Osteoblast (primary cell): ENCODE results near the gene AGMO. TPM values are rescaled to one million over a fixed set of nuclear protein-coding genes. Genes with fewer than 3 reads are reported as not detected.
A peak's percentile ranks its signal among the peaks of the same experiment; 100 is the strongest.

Experiments used
- DNase-seq: peaks from one replicate; pipeline ENCODE4 v3.0.0; 2011; ENCODE audit warnings: low spot score, mixed read lengths; ENCODE audit not compliant: insufficient read length; ENCODE audit errors: missing footprints
- H2AFZ ChIP-seq: 2 replicates; pipeline ENCODE4 v1.6.0; 2011; ENCODE audit warnings: mild to moderate bottlenecking, low read length
- H3K27ac ChIP-seq: 2 replicates; pipeline ENCODE4 v1.5.1; 2011; ENCODE audit warnings: mild to moderate bottlenecking, low read depth, low read length, moderate library complexity
- H3K27me3 ChIP-seq: 2 replicates; pipeline ENCODE4 v1.6.0; 2012; ENCODE audit warnings: mild to moderate bottlenecking, control low read depth, inconsistent platforms, low read length, moderate library complexity; ENCODE audit not compliant: insufficient read depth
- H3K36me3 ChIP-seq: 2 replicates; pipeline ENCODE4 v1.5.1; 2011; ENCODE audit warnings: mild to moderate bottlenecking, low read length, control low read depth, moderate library complexity; ENCODE audit not compliant: insufficient read depth
- H3K4me1 ChIP-seq: 2 replicates; pipeline ENCODE4 v1.5.1; 2011; ENCODE audit warnings: mild to moderate bottlenecking, low read length, control low read depth, moderate library complexity; ENCODE audit not compliant: insufficient read depth
- H3K4me2 ChIP-seq: 2 replicates; pipeline ENCODE4 v1.6.0; 2011; ENCODE audit warnings: mild to moderate bottlenecking, low read length; ENCODE audit not compliant: insufficient read depth
- H3K4me3 ChIP-seq: fragments of 200-600 bp; sonication (generic); 3 replicates; pipeline ENCODE4 v1.5.1; 2012; ENCODE audit warnings: mild to moderate bottlenecking, low read length, inconsistent platforms; ENCODE audit not compliant: insufficient read depth
- H3K79me2 ChIP-seq: 2 replicates; pipeline ENCODE4 v1.6.0; 2012; ENCODE audit warnings: mild to moderate bottlenecking, low read length, control low read depth, inconsistent platforms; ENCODE audit not compliant: insufficient read depth
- H3K9me3 ChIP-seq: 2 replicates; pipeline ENCODE4 v1.5.1; 2011; ENCODE audit warnings: low read depth, low read length, control low read depth
- H4K20me1 ChIP-seq: 2 replicates; pipeline ENCODE4 v1.6.0; 2012; ENCODE audit warnings: mild to moderate bottlenecking, low read length, control low read depth; ENCODE audit not compliant: insufficient read depth
- total RNA-seq: library from RNA; depleted of rRNA; stranded (reverse); fragments of >200 nt; gene quantifications from 2 replicates; pipeline ENCODE4 v1.2.3, GENCODE V29; 2012
- TF ChIP-seq, protein P1 (sequence below): IDR thresholded peaks from 2 replicates; pipeline ENCODE4 v1.5.1; 2011; ENCODE audit warnings: mild to moderate bottlenecking, low read depth, low read length, moderate library complexity; ENCODE audit errors: extremely low read depth

AGMO gene
- total RNA-seq, 1 donor, result under 0.01 TPM

DNA sequence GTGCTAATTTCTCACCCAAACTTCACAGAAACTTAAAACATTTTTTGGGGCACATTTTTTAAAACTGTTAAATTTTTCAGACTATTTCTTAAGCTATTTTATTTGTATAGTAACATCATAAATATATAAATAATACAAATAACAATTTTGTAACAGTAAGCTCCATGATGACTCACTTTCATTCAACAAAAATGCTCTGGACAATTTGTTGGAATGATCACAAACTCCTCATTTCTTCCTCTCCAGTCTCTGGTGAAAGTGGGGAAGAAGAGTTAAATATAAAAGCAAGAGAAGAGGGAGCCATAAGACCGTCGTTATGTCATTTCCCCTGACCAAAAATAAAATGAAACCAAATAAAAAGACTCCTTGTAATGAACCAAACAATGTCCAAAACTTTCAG, 162.4 kb downstream of the AGMO start:
- peak; percentile 38 for DNase-seq
- TF ChIP-seq, protein P1, sequence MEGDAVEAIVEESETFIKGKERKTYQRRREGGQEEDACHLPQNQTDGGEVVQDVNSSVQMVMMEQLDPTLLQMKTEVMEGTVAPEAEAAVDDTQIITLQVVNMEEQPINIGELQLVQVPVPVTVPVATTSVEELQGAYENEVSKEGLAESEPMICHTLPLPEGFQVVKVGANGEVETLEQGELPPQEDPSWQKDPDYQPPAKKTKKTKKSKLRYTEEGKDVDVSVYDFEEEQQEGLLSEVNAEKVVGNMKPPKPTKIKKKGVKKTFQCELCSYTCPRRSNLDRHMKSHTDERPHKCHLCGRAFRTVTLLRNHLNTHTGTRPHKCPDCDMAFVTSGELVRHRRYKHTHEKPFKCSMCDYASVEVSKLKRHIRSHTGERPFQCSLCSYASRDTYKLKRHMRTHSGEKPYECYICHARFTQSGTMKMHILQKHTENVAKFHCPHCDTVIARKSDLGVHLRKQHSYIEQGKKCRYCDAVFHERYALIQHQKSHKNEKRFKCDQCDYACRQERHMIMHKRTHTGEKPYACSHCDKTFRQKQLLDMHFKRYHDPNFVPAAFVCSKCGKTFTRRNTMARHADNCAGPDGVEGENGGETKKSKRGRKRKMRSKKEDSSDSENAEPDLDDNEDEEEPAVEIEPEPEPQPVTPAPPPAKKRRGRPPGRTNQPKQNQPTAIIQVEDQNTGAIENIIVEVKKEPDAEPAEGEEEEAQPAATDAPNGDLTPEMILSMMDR, result no peak
- H3K4me2 ChIP-seq, result peak overlapping the region; percentile 44

GRCh38 chr7:15397922-15398760, 163.7 kb downstream of the AGMO start:
- Histone ChIP-seq H4K20me1 (no peaks in the 10 kb centered on the region), H3K4me2 (no peak overlapping the region), H3K4me3 (no peak overlapping the region), H3K27me3 (no peaks in the 10 kb centered on the region), H3K36me3 (no peaks in the 10 kb centered on the region), H3K79me2 (no peaks in the 10 kb centered on the region), H3K27ac (no peak overlapping the region), H3K4me1 (peaks cover 4% of the 10 kb centered on the region), H3K9me3 (no peaks in the 10 kb centered on the region), H2AFZ (peak overlapping the region; percentile 61)
- TF ChIP-seq, protein P1, result no peak
- DNase-seq, result peak; percentile 66

More for the DNA sequence above, 162.4 kb downstream of the AGMO start:
- Histone ChIP-seq H3K27ac (no peak overlapping the region), H4K20me1 (no peaks in the 10 kb centered on the region), H3K36me3 (no peaks in the 10 kb centered on the region), H3K4me1 (peaks cover 4% of the 10 kb centered on the region), H3K27me3 (no peaks in the 10 kb centered on the region), H2AFZ (peak overlapping the region; percentile 73), H3K79me2 (no peaks in the 10 kb centered on the region), H3K9me3 (no peaks in the 10 kb centered on the region), H3K4me3 (no peak overlapping the region)

GRCh38 chr7:15397159-15397550, 164.7 kb downstream of the AGMO start:
- Histone ChIP-seq H2AFZ (no peak overlapping the region), H3K9me3 (no peaks in the 10 kb centered on the region), H4K20me1 (no peaks in the 10 kb centered on the region), H3K36me3 (no peaks in the 10 kb centered on the region), H3K4me3 (no peak overlapping the region), H3K27ac (no peak overlapping the region), H3K27me3 (no peaks in the 10 kb centered on the region), H3K4me1 (peaks cover 4% of the 10 kb centered on the region), H3K79me2 (no peaks in the 10 kb centered on the region), H3K4me2 (no peak overlapping the region)
- DNase-seq, result no peak
- TF ChIP-seq, protein P1, result no peak
